HEK293 (cell line): ENCODE results near the gene MKX.

Experiments
- CTCF ChIA-PET: fragments of 350-600 bp; formaldehyde crosslinking; extraction: SDS; loops from one replicate; lab custom pipeline; 2021; ENCODE audit warnings: antibody characterized with exemption; lab: Yijun Ruan, JAX
- POLR2A ChIA-PET: fragments of 300-600 bp; formaldehyde crosslinking; extraction: SDS; loops from one replicate; lab custom pipeline; 2020; ENCODE audit warnings: antibody characterized with exemption, inconsistent platforms; lab: Yijun Ruan, JAX
- H3K27ac ChIP-seq: fragments of 200-500 bp; sonication (Bioruptor generic); 2 replicates; pipeline ENCODE4 v1.5.1; 2014; ENCODE audit warnings: low read depth, low read length, control low read depth, inconsistent platforms; ENCODE audit errors: extremely low read depth
- H3K36me3 ChIP-seq, 2 experiments: fragments of 200-500 bp in 1 of 2; sonication (Bioruptor generic) in 1 of 2; 1 replicate in 1 of 2; 2 replicates in 1 of 2; pipeline ENCODE4 v1.5.1; 2014 to 2017; ENCODE audit warnings: inconsistent platforms in 2 of 2, low read length in 2 of 2; ENCODE audit not compliant: control insufficient read depth in 2 of 2, insufficient read depth in 1 of 2
- H3K4me1 ChIP-seq: fragments of 200-500 bp; sonication (Bioruptor generic); 2 replicates; pipeline ENCODE4 v1.5.1; 2014; ENCODE audit warnings: mild to moderate bottlenecking, low read length, inconsistent platforms; ENCODE audit not compliant: control insufficient read depth, insufficient read depth
- H3K4me3 ChIP-seq: 2 replicates; pipeline ENCODE4 v1.5.1; 2011; ENCODE audit warnings: low read depth, mild to moderate bottlenecking, control low read depth, low read length, moderate library complexity
- H3K9me3 ChIP-seq: fragments of 200-500 bp; sonication (Bioruptor generic); 2 replicates; pipeline ENCODE4 v1.5.1; 2014; ENCODE audit warnings: low read depth, low read length, inconsistent platforms; ENCODE audit not compliant: control insufficient read depth, insufficient read depth
- BCL11A ChIP-seq: fragments of 450-650 bp; formaldehyde crosslinking; IDR thresholded peaks from 2 replicates; pipeline ENCODE4 v1.5.1; 2016; ENCODE audit warnings: low read depth, missing biosample characterization, missing genetic modification characterization
- FEZF1 ChIP-seq: fragments of 450-650 bp; formaldehyde crosslinking; IDR thresholded peaks from 2 replicates; pipeline ENCODE4 v1.5.1; 2016; ENCODE audit warnings: missing biosample characterization, missing genetic modification characterization
- IKZF3 ChIP-seq: fragments of 450-650 bp; IDR thresholded peaks from 2 replicates; pipeline ENCODE4 v1.5.0; 2018; ENCODE audit warnings: missing biosample characterization, mild to moderate bottlenecking, missing genetic modification characterization, moderate library complexity
- MYNN ChIP-seq: fragments of 450-650 bp; formaldehyde crosslinking; IDR thresholded peaks from 2 replicates; pipeline ENCODE4 v1.5.1; 2016; ENCODE audit warnings: missing biosample characterization, missing genetic modification characterization, borderline replicate concordance
- ZFP69B ChIP-seq: fragments of 450-650 bp; formaldehyde crosslinking; IDR thresholded peaks from 2 replicates; pipeline ENCODE4 v1.5.1; 2016; ENCODE audit warnings: missing biosample characterization, missing genetic modification characterization
- ZNF112 ChIP-seq: fragments of 450-650 bp; formaldehyde crosslinking; IDR thresholded peaks from 2 replicates; pipeline ENCODE4 v1.5.0; 2017; ENCODE audit warnings: missing biosample characterization, missing genetic modification characterization
- ZNF138 ChIP-seq: fragments of 450-650 bp; formaldehyde crosslinking; IDR thresholded peaks from 2 replicates; pipeline ENCODE4 v1.5.1; 2016; ENCODE audit warnings: missing biosample characterization, missing genetic modification characterization, borderline replicate concordance
- ZNF274 ChIP-seq, 2 experiments: fragments of 200-500 bp in 1 of 2; fragments of 450-650 bp in 1 of 2; sonication (Bioruptor generic) in 1 of 2; formaldehyde crosslinking in 1 of 2; IDR thresholded peaks; 2 replicates each; pipeline versions ENCODE4 v1.5.1 to v1.6.1; 2014 to 2016; ENCODE audit warnings: borderline replicate concordance in 1 of 2, inconsistent platforms in 1 of 2, low read length in 1 of 2, missing biosample characterization in 1 of 2, missing genetic modification characterization in 1 of 2
- ZNF341 ChIP-seq: fragments of 450-650 bp; formaldehyde crosslinking; IDR thresholded peaks from 2 replicates; pipeline ENCODE4; 2016; ENCODE audit warnings: low read depth, missing biosample characterization, missing genetic modification characterization
- ZNF426 ChIP-seq: fragments of 450-650 bp; formaldehyde crosslinking; IDR thresholded peaks from 2 replicates; pipeline ENCODE4 v1.5.1; 2017; ENCODE audit warnings: missing biosample characterization, missing genetic modification characterization, mild to moderate bottlenecking, inconsistent platforms, moderate library complexity
- ZNF585B ChIP-seq: fragments of 450-650 bp; formaldehyde crosslinking; IDR thresholded peaks from 2 replicates; pipeline ENCODE4 v1.5.1; 2016; ENCODE audit warnings: missing biosample characterization, missing genetic modification characterization
- ZNF664 ChIP-seq: fragments of 450-650 bp; formaldehyde crosslinking; IDR thresholded peaks from 2 replicates; pipeline ENCODE4 v1.5.1; 2016; ENCODE audit warnings: missing biosample characterization, missing genetic modification characterization
- ZNF768 ChIP-seq: fragments of 450-650 bp; formaldehyde crosslinking; IDR thresholded peaks from 2 replicates; pipeline ENCODE4 v1.5.1; 2018; ENCODE audit warnings: missing biosample characterization, mild to moderate bottlenecking, missing genetic modification characterization
- ZSCAN23 ChIP-seq: fragments of 450-650 bp; formaldehyde crosslinking; IDR thresholded peaks from 2 replicates; pipeline ENCODE4 v1.5.1; 2016; ENCODE audit warnings: missing biosample characterization, missing genetic modification characterization
- TF ChIP-seq, protein P1 (sequence below): fragments of 450-650 bp; formaldehyde crosslinking; IDR thresholded peaks from 2 replicates; pipeline ENCODE4 v1.5.1; 2016; ENCODE audit warnings: missing biosample characterization, missing genetic modification characterization
- TF ChIP-seq, protein P2 (sequence below): fragments of 450-650 bp; formaldehyde crosslinking; IDR thresholded peaks from 2 replicates; pipeline ENCODE4 v1.5.1; 2016; ENCODE audit warnings: missing biosample characterization, missing genetic modification characterization
- TF ChIP-seq, protein P3 (sequence below): fragments of 450-650 bp; formaldehyde crosslinking; IDR thresholded peaks from 2 replicates; pipeline ENCODE4 v1.5.1; 2016; ENCODE audit warnings: missing biosample characterization, missing genetic modification characterization
- TF ChIP-seq, protein P4 (sequence below): fragments of 450-650 bp; formaldehyde crosslinking; IDR thresholded peaks from 2 replicates; pipeline ENCODE4 v1.5.1; 2016; ENCODE audit warnings: missing biosample characterization, missing genetic modification characterization

Gene MKX

DNA sequence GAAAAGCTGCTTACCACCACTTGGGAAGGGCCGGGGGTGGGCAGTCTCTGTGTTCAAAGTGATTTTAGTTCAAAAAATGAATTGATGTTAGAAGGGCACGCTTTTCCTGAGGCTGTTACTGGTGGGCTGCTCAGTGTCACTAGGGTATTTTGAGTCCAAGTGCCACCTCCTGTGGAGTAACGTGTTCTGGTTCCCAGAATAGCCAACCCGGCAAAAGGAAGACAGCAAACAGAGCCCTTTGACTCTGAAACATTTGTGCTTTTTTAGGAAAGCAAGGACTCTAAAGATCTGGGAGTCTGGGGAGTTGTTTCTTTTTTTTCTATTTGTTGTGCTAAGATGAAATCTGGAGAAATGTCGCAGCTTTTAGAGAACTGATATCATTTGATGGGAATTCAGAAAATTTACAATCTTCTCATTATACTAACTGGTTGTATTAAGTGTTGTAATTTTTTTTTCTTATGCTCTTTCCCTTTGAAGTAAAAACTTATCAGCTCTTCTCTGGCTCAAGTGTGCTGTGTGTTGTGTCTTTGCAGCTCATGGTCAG lies 66.2 kb downstream of the MKX start:
- Histone ChIP-seq H3K4me1 (no peaks in the 10 kb centered on the region), H3K9me3 (no peaks in the 10 kb centered on the region), H3K4me3 (no peak overlapping the region), H3K36me3 (peaks cover 0 to 3% of the 10 kb centered on the region in 2 experiments; a peak in 1 of 3 replicates), H3K27ac (no peak overlapping the region)
- POLR2A ChIA-PET, result no interaction called here
- CTCF ChIA-PET, result interaction anchor here (0.6 kb wide), 1 partner anchor 1767 kb away, joined by 3 read pairs; no protein-coding TSS in a partner anchor
- TF ChIP-seq ZFP69B (tag by site-specific recombination) (no peak), ZNF112 (no peak), BCL11A (no peak), ZNF768 (no peak), IKZF3 (no peak), ZNF664 (tag by site-specific recombination) (no peak), MYNN (no peak), ZNF585B (tag by site-specific recombination) (no peak), ZNF274 (IDR thresholded peaks at IDR 0.05; ENCODE audit: low read length) (no peak), ZNF274 (tag by site-specific recombination; IDR thresholded peaks at IDR 0.05; ENCODE audit: borderline replicate concordance) (no peak)
- TF ChIP-seq, protein P1, sequence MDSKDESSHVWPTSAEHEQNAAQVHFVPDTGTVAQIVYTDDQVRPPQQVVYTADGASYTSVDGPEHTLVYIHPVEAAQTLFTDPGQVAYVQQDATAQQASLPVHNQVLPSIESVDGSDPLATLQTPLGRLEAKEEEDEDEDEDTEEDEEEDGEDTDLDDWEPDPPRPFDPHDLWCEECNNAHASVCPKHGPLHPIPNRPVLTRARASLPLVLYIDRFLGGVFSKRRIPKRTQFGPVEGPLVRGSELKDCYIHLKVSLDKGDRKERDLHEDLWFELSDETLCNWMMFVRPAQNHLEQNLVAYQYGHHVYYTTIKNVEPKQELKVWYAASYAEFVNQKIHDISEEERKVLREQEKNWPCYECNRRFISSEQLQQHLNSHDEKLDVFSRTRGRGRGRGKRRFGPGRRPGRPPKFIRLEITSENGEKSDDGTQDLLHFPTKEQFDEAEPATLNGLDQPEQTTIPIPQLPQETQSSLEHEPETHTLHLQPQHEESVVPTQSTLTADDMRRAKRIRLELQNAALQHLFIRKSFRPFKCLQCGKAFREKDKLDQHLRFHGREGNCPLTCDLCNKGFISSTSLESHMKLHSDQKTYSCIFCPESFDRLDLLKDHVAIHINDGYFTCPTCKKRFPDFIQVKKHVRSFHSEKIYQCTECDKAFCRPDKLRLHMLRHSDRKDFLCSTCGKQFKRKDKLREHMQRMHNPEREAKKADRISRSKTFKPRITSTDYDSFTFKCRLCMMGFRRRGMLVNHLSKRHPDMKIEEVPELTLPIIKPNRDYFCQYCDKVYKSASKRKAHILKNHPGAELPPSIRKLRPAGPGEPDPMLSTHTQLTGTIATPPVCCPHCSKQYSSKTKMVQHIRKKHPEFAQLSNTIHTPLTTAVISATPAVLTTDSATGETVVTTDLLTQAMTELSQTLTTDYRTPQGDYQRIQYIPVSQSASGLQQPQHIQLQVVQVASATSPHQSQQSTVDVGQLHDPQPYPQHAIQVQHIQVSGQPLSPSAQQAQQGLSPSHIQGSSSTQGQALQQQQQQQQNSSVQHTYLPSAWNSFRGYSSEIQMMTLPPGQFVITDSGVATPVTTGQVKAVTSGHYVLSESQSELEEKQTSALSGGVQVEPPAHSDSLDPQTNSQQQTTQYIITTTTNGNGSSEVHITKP (tag by site-specific recombination), result no peak
- TF ChIP-seq, protein P2, sequence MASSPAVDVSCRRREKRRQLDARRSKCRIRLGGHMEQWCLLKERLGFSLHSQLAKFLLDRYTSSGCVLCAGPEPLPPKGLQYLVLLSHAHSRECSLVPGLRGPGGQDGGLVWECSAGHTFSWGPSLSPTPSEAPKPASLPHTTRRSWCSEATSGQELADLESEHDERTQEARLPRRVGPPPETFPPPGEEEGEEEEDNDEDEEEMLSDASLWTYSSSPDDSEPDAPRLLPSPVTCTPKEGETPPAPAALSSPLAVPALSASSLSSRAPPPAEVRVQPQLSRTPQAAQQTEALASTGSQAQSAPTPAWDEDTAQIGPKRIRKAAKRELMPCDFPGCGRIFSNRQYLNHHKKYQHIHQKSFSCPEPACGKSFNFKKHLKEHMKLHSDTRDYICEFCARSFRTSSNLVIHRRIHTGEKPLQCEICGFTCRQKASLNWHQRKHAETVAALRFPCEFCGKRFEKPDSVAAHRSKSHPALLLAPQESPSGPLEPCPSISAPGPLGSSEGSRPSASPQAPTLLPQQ (tag by site-specific recombination), result no peak
- TF ChIP-seq, all 188 proteins: peak for 0

DNA sequence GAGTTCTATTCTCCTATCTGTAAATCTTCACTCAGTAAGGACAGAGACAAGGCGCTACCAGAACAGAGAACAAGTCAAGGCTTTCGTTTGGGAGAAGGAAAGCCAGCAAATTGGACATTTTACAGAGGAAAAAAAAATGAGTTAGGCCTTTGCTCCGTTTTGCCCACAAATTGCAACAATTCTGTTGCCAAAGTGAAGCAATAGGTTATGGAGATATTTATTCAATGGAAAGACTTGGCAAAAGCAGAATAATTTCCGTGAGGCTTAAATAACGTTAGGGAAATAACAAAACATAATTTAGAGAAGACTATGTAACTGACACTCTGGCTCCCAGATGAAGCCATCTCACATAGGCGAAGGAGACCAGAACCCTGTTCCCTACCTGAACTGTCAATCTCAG lies 67.5 kb downstream of the MKX start:
- H3K9me3 ChIP-seq, result no peaks in the 10 kb centered on the region
- no peak overlapping the region for H3K27ac ChIP-seq
- H3K36me3 ChIP-seq, result peaks cover 0 to 3% of the 10 kb centered on the region in 2 experiments; a peak in 1 of 3 replicates
- H3K4me3 ChIP-seq, result no peak overlapping the region
- no peaks in the 10 kb centered on the region for H3K4me1 ChIP-seq
- ChIA-PET POLR2A (no interaction called here), CTCF (no interaction called here)
- TF ChIP-seq ZSCAN23 (tag by site-specific recombination) (no peak), ZNF341 (tag by site-specific recombination) (no peak), FEZF1 (tag by site-specific recombination) (no peak), ZNF426 (tag by site-specific recombination) (no peak), ZNF138 (no peak)
- TF ChIP-seq, protein P1 (tag by site-specific recombination), result no peak
- TF ChIP-seq, protein P3, sequence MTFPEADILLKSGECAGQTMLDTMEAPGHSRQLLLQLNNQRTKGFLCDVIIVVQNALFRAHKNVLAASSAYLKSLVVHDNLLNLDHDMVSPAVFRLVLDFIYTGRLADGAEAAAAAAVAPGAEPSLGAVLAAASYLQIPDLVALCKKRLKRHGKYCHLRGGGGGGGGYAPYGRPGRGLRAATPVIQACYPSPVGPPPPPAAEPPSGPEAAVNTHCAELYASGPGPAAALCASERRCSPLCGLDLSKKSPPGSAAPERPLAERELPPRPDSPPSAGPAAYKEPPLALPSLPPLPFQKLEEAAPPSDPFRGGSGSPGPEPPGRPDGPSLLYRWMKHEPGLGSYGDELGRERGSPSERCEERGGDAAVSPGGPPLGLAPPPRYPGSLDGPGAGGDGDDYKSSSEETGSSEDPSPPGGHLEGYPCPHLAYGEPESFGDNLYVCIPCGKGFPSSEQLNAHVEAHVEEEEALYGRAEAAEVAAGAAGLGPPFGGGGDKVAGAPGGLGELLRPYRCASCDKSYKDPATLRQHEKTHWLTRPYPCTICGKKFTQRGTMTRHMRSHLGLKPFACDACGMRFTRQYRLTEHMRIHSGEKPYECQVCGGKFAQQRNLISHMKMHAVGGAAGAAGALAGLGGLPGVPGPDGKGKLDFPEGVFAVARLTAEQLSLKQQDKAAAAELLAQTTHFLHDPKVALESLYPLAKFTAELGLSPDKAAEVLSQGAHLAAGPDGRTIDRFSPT (tag by site-specific recombination), result no peak
- TF ChIP-seq, protein P4, sequence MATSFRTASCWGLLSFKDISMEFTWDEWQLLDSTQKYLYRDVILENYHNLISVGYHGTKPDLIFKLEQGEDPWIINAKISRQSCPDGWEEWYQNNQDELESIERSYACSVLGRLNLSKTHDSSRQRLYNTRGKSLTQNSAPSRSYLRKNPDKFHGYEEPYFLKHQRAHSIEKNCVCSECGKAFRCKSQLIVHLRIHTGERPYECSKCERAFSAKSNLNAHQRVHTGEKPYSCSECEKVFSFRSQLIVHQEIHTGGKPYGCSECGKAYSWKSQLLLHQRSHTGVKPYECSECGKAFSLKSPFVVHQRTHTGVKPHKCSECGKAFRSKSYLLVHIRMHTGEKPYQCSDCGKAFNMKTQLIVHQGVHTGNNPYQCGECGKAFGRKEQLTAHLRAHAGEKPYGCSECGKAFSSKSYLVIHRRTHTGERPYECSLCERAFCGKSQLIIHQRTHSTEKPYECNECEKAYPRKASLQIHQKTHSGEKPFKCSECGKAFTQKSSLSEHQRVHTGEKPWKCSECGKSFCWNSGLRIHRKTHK, result no peak
